H1 (cell line): ENCODE measurements around the gene PPP2R3B. TPM values are rescaled to one million over a fixed set of nuclear protein-coding genes. Genes with fewer than 3 reads are reported as not detected.
A peak's percentile ranks its signal among the peaks of the same experiment; 100 is the strongest.

Experiments used
- CTCF ChIA-PET: fragments of 300-600 bp; sonication (Branson Sonifier 250); formaldehyde crosslinking; loops from one replicate; lab custom pipeline; 2021; ENCODE audit not compliant: partially characterized antibody; lab: Charles Lee
- POLR2A ChIA-PET: fragments of 300-600 bp; sonication (Branson Sonifier 250); formaldehyde crosslinking; loops from one replicate; lab custom pipeline; 2021; ENCODE audit warnings: inconsistent platforms; ENCODE audit not compliant: partially characterized antibody; lab: Charles Lee
- DNase-seq, 2 experiments: peaks; one replicate each; pipeline versions ENCODE4 v3.0.0 to v3.0.0-alpha.2; 2010 to 2022; ENCODE audit warnings: low spot score in 2 of 2, low read depth in 1 of 2, mixed read lengths in 1 of 2
- FAIRE-seq: peaks from 2 replicates; lab custom pipeline; 2011; peaks lifted over from hg19 to GRCh38; lab: Jason Lieb, UNC
- H2AFZ ChIP-seq: 2 replicates; pipeline ENCODE4 v1.8.1; 2012; ENCODE audit warnings: low read length, inconsistent platforms
- H2AK5ac ChIP-seq: 2 replicates; pipeline ENCODE4 v1.6.1; 2013; ENCODE audit warnings: low read depth, low read length
- H2BK120ac ChIP-seq: replicated peaks from 2 replicates; pipeline ENCODE3; 2013; ENCODE audit warnings: low read depth, low read length, inconsistent platforms
- H2BK12ac ChIP-seq: 2 replicates; pipeline ENCODE4 v1.6.1; 2013; ENCODE audit warnings: low read depth, low read length
- H2BK15ac ChIP-seq: 2 replicates; pipeline ENCODE4 v1.6.1; 2013; ENCODE audit warnings: low read length
- H2BK20ac ChIP-seq: 2 replicates; pipeline ENCODE4 v1.6.1; 2013; ENCODE audit warnings: low read length
- H2BK5ac ChIP-seq: 2 replicates; pipeline ENCODE4 v1.6.1; 2013; ENCODE audit warnings: low read depth, low read length
- H3K14ac ChIP-seq: 2 replicates; pipeline ENCODE4 v1.6.1; 2013; ENCODE audit warnings: inconsistent platforms; ENCODE audit not compliant: insufficient read length
- H3K18ac ChIP-seq: 2 replicates; pipeline ENCODE4 v1.6.1; 2013; ENCODE audit warnings: low read length; ENCODE audit errors: extremely low read depth
- H3K23ac ChIP-seq: 2 replicates; pipeline ENCODE4 v1.6.1; 2013; ENCODE audit warnings: inconsistent platforms; ENCODE audit not compliant: insufficient read length
- H3K23me2 ChIP-seq: 2 replicates; pipeline ENCODE4 v1.6.1; 2013; ENCODE audit warnings: low read depth, low read length
- H3K27ac ChIP-seq: 2 replicates; pipeline ENCODE4 v1.6.1; 2011; ENCODE audit warnings: low read depth, low read length, inconsistent platforms
- H3K27me3 ChIP-seq, 4 experiments: replicated peaks in 1 of 4; 1 replicate in 1 of 4; 2 replicates in 3 of 4; pipeline versions ENCODE4 v1.6.1 to v1.8.1; 2011 to 2013; ENCODE audit warnings: low read length in 3 of 4, mild to moderate bottlenecking in 3 of 4, inconsistent platforms in 2 of 4, mixed read lengths in 2 of 4, moderate library complexity in 1 of 4; ENCODE audit not compliant: control insufficient read depth in 3 of 4, insufficient read depth in 3 of 4; ENCODE audit errors: extremely low read depth in 1 of 4
- H3K36me3 ChIP-seq, 4 experiments: 2 replicates each; pipeline versions ENCODE4 v1.6.1 to v1.8.1; 2011 to 2013; ENCODE audit warnings: mild to moderate bottlenecking in 4 of 4, low read length in 3 of 4, moderate library complexity in 2 of 4, control low read depth in 1 of 4, inconsistent platforms in 1 of 4; ENCODE audit not compliant: insufficient read depth in 4 of 4, control insufficient read depth in 2 of 4
- H3K4ac ChIP-seq: replicated peaks from 2 replicates; pipeline ENCODE3; 2013; ENCODE audit warnings: low read length, low read depth, mixed read lengths, inconsistent platforms; ENCODE audit not compliant: insufficient read length
- H3K4me1 ChIP-seq, 4 experiments: replicated peaks in 1 of 4; 1 replicate in 1 of 4; 2 replicates in 3 of 4; pipeline versions ENCODE4 v1.6.1 to v1.8.1; 2011 to 2013; ENCODE audit warnings: low read length in 3 of 4, inconsistent platforms in 2 of 4, mixed read lengths in 1 of 4; ENCODE audit not compliant: insufficient read depth in 4 of 4, control insufficient read depth in 3 of 4
- H3K4me2 ChIP-seq, 2 experiments: 2 replicates each; pipeline versions ENCODE4 v1.6.1 to v1.8.1; 2011 to 2013; ENCODE audit warnings: low read depth in 2 of 2, low read length in 2 of 2, control low read depth in 1 of 2, inconsistent platforms in 1 of 2, mild to moderate bottlenecking in 1 of 2; ENCODE audit not compliant: insufficient read depth in 1 of 2
- H3K4me3 ChIP-seq, 4 experiments: fragments of 200-600, 300-600 bp in 1 of 4; sonication (generic), shearing (Covaris generic), sonication (Bioruptor Twin) in 1 of 4; 2 replicates each; pipeline versions ENCODE4 v1.5.1 to v1.8.1; 2011 to 2016; ENCODE audit warnings: low read length in 4 of 4, low read depth in 3 of 4, control low read depth in 2 of 4, inconsistent platforms in 2 of 4, mild to moderate bottlenecking in 2 of 4, mixed read lengths in 1 of 4, moderate library complexity in 1 of 4; ENCODE audit not compliant: insufficient read depth in 2 of 4; ENCODE audit errors: extremely low read depth in 1 of 4
- H3K56ac ChIP-seq: replicated peaks from 2 replicates; pipeline ENCODE3; 2013; ENCODE audit warnings: low read depth, mild to moderate bottlenecking, mixed read lengths, low read length, inconsistent platforms; ENCODE audit not compliant: insufficient read length
- H3K79me1 ChIP-seq: 2 replicates; pipeline ENCODE4 v1.6.1; 2013; ENCODE audit warnings: low read depth, low read length, control low read depth
- H3K79me2 ChIP-seq, 2 experiments: 2 replicates each; pipeline versions ENCODE4 v1.6.1 to v1.8.1; 2012 to 2013; ENCODE audit warnings: low read length in 2 of 2, mild to moderate bottlenecking in 2 of 2, inconsistent platforms in 1 of 2; ENCODE audit not compliant: insufficient read depth in 2 of 2, control insufficient read depth in 1 of 2
- H3K9ac ChIP-seq, 4 experiments: replicated peaks in 1 of 4; 1 replicate in 1 of 4; 2 replicates in 3 of 4; pipeline versions ENCODE4 v1.6.1 to v1.8.1; 2011 to 2013; ENCODE audit warnings: low read depth in 3 of 4, low read length in 3 of 4, control low read depth in 2 of 4, mild to moderate bottlenecking in 2 of 4, moderate library complexity in 2 of 4, inconsistent platforms in 1 of 4; ENCODE audit errors: extremely low read depth in 1 of 4
- H3K9me3 ChIP-seq, 2 experiments: 2 replicates each; pipeline versions ENCODE4 v1.6.1 to v1.8.1; 2012 to 2013; ENCODE audit warnings: mild to moderate bottlenecking in 2 of 2, moderate library complexity in 2 of 2, control low read depth in 1 of 2, inconsistent platforms in 1 of 2, low read depth in 1 of 2, low read length in 1 of 2, mixed read lengths in 1 of 2; ENCODE audit not compliant: insufficient read depth in 2 of 2
- H4K20me1 ChIP-seq, 2 experiments: replicated peaks in 1 of 2; 2 replicates each; pipeline versions ENCODE3 to v1.8.1; 2011 to 2013; ENCODE audit warnings: inconsistent platforms in 2 of 2, low read length in 2 of 2, mild to moderate bottlenecking in 1 of 2; ENCODE audit not compliant: insufficient read depth in 2 of 2, control insufficient read depth in 1 of 2
- H4K5ac ChIP-seq: 2 replicates; pipeline ENCODE4 v1.6.1; 2013; ENCODE audit warnings: low read length, low read depth, mixed read lengths, inconsistent platforms; ENCODE audit not compliant: insufficient read length
- H4K8ac ChIP-seq: 2 replicates; pipeline ENCODE4 v1.8.0; 2013; ENCODE audit warnings: mild to moderate bottlenecking, moderate library complexity, low read length, inconsistent platforms; ENCODE audit not compliant: insufficient read depth; ENCODE audit errors: extremely low read depth
- H4K91ac ChIP-seq: replicated peaks from 2 replicates; pipeline ENCODE3; 2013; ENCODE audit warnings: low read length, mixed read lengths, inconsistent platforms; ENCODE audit not compliant: insufficient read length
- BCL11A ChIP-seq, 2 experiments: IDR thresholded peaks; one replicate each; pipeline ENCODE4 v1.6.1; 2011; ENCODE audit warnings: low read depth in 2 of 2, low read length in 2 of 2, mild to moderate bottlenecking in 2 of 2
- BRCA1 ChIP-seq: IDR thresholded peaks from 2 replicates; pipeline ENCODE4 v1.6.1; 2012; ENCODE audit warnings: low read depth, low read length, improper control_type of control experiment
- CBX8 ChIP-seq: fragments of 300-800, 300-1000 bp; sonication (generic); IDR thresholded peaks from 2 replicates; pipeline ENCODE4 v1.7.1; 2016; ENCODE audit warnings: low read depth, low read length, borderline replicate concordance
- CHD2 ChIP-seq: IDR thresholded peaks from 2 replicates; pipeline ENCODE4 v1.6.1; 2012; ENCODE audit warnings: low read length, improper control_type of control experiment
- EP300 ChIP-seq, 2 experiments: IDR thresholded peaks; 1 replicate in 1 of 2; 2 replicates in 1 of 2; pipeline ENCODE4 v1.6.1; 2011 to 2012; ENCODE audit warnings: low read depth in 2 of 2, low read length in 2 of 2, mild to moderate bottlenecking in 2 of 2, borderline replicate concordance in 1 of 2, inconsistent platforms in 1 of 2, moderate library complexity in 1 of 2
- JUND ChIP-seq: IDR thresholded peaks from 2 replicates; pipeline ENCODE4 v1.6.1; 2011; ENCODE audit warnings: mild to moderate bottlenecking, improper control_type of control experiment, low read length
- MAFK ChIP-seq: IDR thresholded peaks from 2 replicates; pipeline ENCODE4 v1.6.1; 2012; ENCODE audit warnings: low read depth, mild to moderate bottlenecking, improper control_type of control experiment, low read length
- NRF1 ChIP-seq: IDR thresholded peaks from 2 replicates; pipeline ENCODE4 v1.6.1; 2011; ENCODE audit warnings: mild to moderate bottlenecking, low read depth, low read length, improper control_type of control experiment
- POLR2A ChIP-seq, 2 experiments: IDR thresholded peaks; 1 replicate in 1 of 2; 2 replicates in 1 of 2; pipeline ENCODE4 v1.6.1; 2011; ENCODE audit warnings: low read depth in 2 of 2, low read length in 2 of 2, mild to moderate bottlenecking in 2 of 2; ENCODE audit errors: control extremely low read depth in 1 of 2
- POLR2AphosphoS5 ChIP-seq: IDR thresholded peaks from 2 replicates; pipeline ENCODE4 v1.6.1; 2011; ENCODE audit warnings: low read depth, low read length
- POU5F1 ChIP-seq: IDR thresholded peaks from 2 replicates; pipeline ENCODE4 v1.6.1; 2011; ENCODE audit warnings: low read depth, mild to moderate bottlenecking, low read length, moderate library complexity
- SIN3A ChIP-seq, 2 experiments: IDR thresholded peaks in 1 of 2; conservative IDR thresholded peaks in 1 of 2; 2 replicates each; pipeline ENCODE4 v1.6.1; 2011 to 2012; ENCODE audit warnings: low read length in 2 of 2, improper control_type of control experiment in 1 of 2, low read depth in 1 of 2, mild to moderate bottlenecking in 1 of 2
- WGBS, 2 experiments: shearing (Covaris generic) in 1 of 2; methylation state at CpG; one replicate each; pipeline versions ENCODE4 v1.1.6 to v1.1.7; 2013 to 2015; ENCODE audit warnings: low lambda C conversion rate in 2 of 2, mixed read lengths in 2 of 2, inconsistent platforms in 1 of 2, low coverage in 1 of 2, missing lambda C conversion rate in 1 of 2; ENCODE audit not compliant: insufficient replicate concordance in 2 of 2, insufficient coverage in 1 of 2, insufficient read length in 1 of 2; ENCODE audit errors: extremely low coverage in 1 of 2, missing lambda C conversion rate in 1 of 2; 5-methylcytosine and 5-hydroxymethylcytosine counted together
- polyA plus RNA-seq, 7 experiments: library from polyadenylated mRNA; depleted of rRNA in 3 of 7; stranded (reverse) in 5 of 7; unstranded in 2 of 7; fragments of >200 nt in 5 of 7; fragments of 200-250 nt in 2 of 7; gene quantifications; 1 replicate in 5 of 7; 2 replicates in 1 of 7; 4 replicates in 1 of 7; pipeline versions ENCODE4 v1.2.1 to v1.2.3, GENCODE V29; 2011 to 2013; ENCODE audit warnings: missing spikeins in 2 of 7, mixed read lengths in 2 of 7
- total RNA-seq: library from RNA; stranded (reverse); fragmentation: NEBNext Ultra II Directional; extraction: Animal tissue kit (Norgen Biotek cat#: 25700); gene quantifications from 2 replicates; pipeline ENCODE4 v1.2.1, GENCODE V29; 2021

The PPP2R3B gene
- total and polyA plus RNA-seq, 2 of the 8 experiments (the other 6 are each of a cell fraction or from before 2014, with no cell fraction given), result 47.6 to 86.7 TPM

- Histone ChIP-seq H2BK120ac (no peak overlapping the region), H2AK5ac (no peak overlapping the region), H3K36me3 (peaks cover 22 to 68% (median 44%) of the 10 kb centered on the region in 4 experiments), H2BK5ac (no peak overlapping the region), H3K23ac (no peak overlapping the region), H3K4me2 (no peak overlapping the region), H2AFZ (no peak overlapping the region), H3K4ac (no peak overlapping the region), H3K79me2 (peaks cover 0 to 3% of the 10 kb centered on the region in 2 experiments; a peak in 2 of 4 replicates), H3K27ac (no peak overlapping the region), H3K23me2 (peaks cover 8% of the 10 kb centered on the region; the same call in 1 of the 2 replicates), H2BK12ac (no peak overlapping the region), H3K4me1 (no peaks in the 10 kb centered on the region), H3K14ac (no peak overlapping the region), H4K8ac (no peak overlapping the region; the same call in 1 of the 2 replicates), H4K5ac (no peak overlapping the region), H4K91ac (peak overlapping the region; percentile 65), H2BK20ac (no peak overlapping the region), H4K20me1 (peaks cover 3 to 17% of the 10 kb centered on the region in 2 experiments), H3K9me3 (no peaks in the 10 kb centered on the region), H3K18ac (no peak overlapping the region), H3K79me1 (peaks cover 9% of the 10 kb centered on the region; the same call in 1 of the 2 replicates), H3K9ac (no peak overlapping the region), H3K4me3 (no peak overlapping the region), H3K56ac (no peak overlapping the region), H3K27me3 (no peaks in the 10 kb centered on the region), H2BK15ac (no peak overlapping the region)
- CTCF ChIA-PET, result no interaction called here
- no peak for DNase-seq
- POLR2A ChIA-PET, result no interaction called here
- WGBS, 2 experiments, result 90% methylated on average over 53 of the region's 69 CpGs; no CpG with 5 or more reads in 1 of the 2 experiments
- FAIRE-seq, result no peak
- TF ChIP-seq POLR2A (IDR thresholded peaks at IDR 0.05; ENCODE audit: control extremely low read depth in 1 of 2, low read depth in 2 of 2, low read length in 2 of 2) (0 out of 3 replicates have a peak, but pooled peaks of 1 of the 2 experiments have one; percentile 24), POLR2AphosphoS5 (peak; percentile 12; the same call in 1 of the 2 replicates), BCL11A (IDR thresholded peaks at IDR 0.05; ENCODE audit: low read depth in 2 of 2, low read length in 2 of 2) (no peak), EP300 (IDR thresholded peaks at IDR 0.05; ENCODE audit: borderline replicate concordance in 1 of 2, low read depth in 2 of 2, low read length in 2 of 2) (no peak), POU5F1 (no peak), CHD2 (no peak), JUND (no peak), SIN3A (conservative IDR thresholded peaks at IDR 0.05 in 1 of 2, IDR thresholded peaks at IDR 0.05 in 1 of 2; ENCODE audit: low read depth in 1 of 2, low read length in 2 of 2) (no peak), BRCA1 (no peak), CBX8 (no peak), NRF1 (no peak), MAFK (no peak)
Measured at GRCh38 chrX:311156-312129, 75.3 kb downstream of the PPP2R3B start.
